Measurements from ENCODE around the gene SLC6A4. TPM values are rescaled to one million over a fixed set of nuclear protein-coding genes. Genes with fewer than 3 reads are reported as not detected.

SLC6A4 gene
- total and polyA plus RNA-seq, 2 experiments from 2014 or later, result 0.06 to 0.14 TPM

GRCh38 chr17:30173649-30174048, 61.8 kb downstream of the SLC6A4 start (continued):
- no peak for TF ChIP-seq ZNF462 (CRISPR knock-in tag; IDR thresholded peaks at IDR 0.05)
- TF ChIP-seq ZNF331 (CRISPR knock-in tag; IDR thresholded peaks at IDR 0.05; ENCODE audit: low read depth), result no peak
- TF ChIP-seq EZH2phosphoT487 (IDR thresholded peaks at IDR 0.05; ENCODE audit: unreplicated experiment), result no peak

GRCh38 chr17:30172560-30172959, 62.9 kb downstream of the SLC6A4 start:
- TF ChIP-seq EZH2 (IDR thresholded peaks at IDR 0.05; ENCODE audit: low read depth, unreplicated experiment) (no peak), JUNB (IDR thresholded peaks at IDR 0.05; ENCODE audit: unreplicated experiment) (no peak), ZNF462 (CRISPR knock-in tag; IDR thresholded peaks at IDR 0.05) (no peak), ZNF114 (CRISPR knock-in tag; IDR thresholded peaks at IDR 0.05) (no peak), ZNF331 (CRISPR knock-in tag; IDR thresholded peaks at IDR 0.05; ENCODE audit: low read depth) (no peak), CREB1 (CRISPR knock-in tag; IDR thresholded peaks at IDR 0.05; ENCODE audit: low read depth) (no peak)
- Mint-ChIP-seq H3K36me3 (ENCODE audit: low read depth) (peaks cover 16% of the 10 kb centered on the region; the same call in 2 of the 3 replicates), H3K4me1 (no peaks in the 10 kb centered on the region), H3K9me3 (no peaks in the 10 kb centered on the region), H3K27me3 (ENCODE audit: insufficient read depth, low read depth, poor library complexity) (peaks cover 4% of the 10 kb centered on the region), H3K27ac (no peak overlapping the region), H3K4me3 (no peak overlapping the region)
- Histone ChIP-seq H3F3A (replicated peaks; ENCODE audit: low read depth) (no peaks in the 10 kb centered on the region), H3K4me3 (no peak overlapping the region), H3K36me3 (ENCODE audit: insufficient read depth) (peaks cover 4% of the 10 kb centered on the region; the same call in 1 of the 2 replicates), H3K27me3 (ENCODE audit: insufficient read depth) (no peaks in the 10 kb centered on the region), H3K27ac (ENCODE audit: low read depth) (no peak overlapping the region), H3K4me1 (ENCODE audit: insufficient read depth) (no peaks in the 10 kb centered on the region), H3K4me2 (no peak overlapping the region), H3K9me2 (ENCODE audit: insufficient read depth) (no peaks in the 10 kb centered on the region), H2AFZ (no peak overlapping the region), H3K79me2 (replicated peaks; ENCODE audit: insufficient read depth) (no peaks in the 10 kb centered on the region), H4K20me1 (replicated peaks; ENCODE audit: insufficient read depth) (no peaks in the 10 kb centered on the region)
- DNase-seq (ENCODE audit: low spot score) (no peak), ATAC-seq (no peak)
